Body of pancreas (tissue), 4 donors: ENCODE results near the gene GPHB5. TPM values are rescaled to one million over a fixed set of nuclear protein-coding genes. Genes with fewer than 3 reads are reported as not detected.
A peak's percentile ranks its signal among the peaks of the same experiment; 100 is the strongest.
"Not testable (repeated sequence)": the region's sequence is repeated elsewhere in the genome, so short reads cannot be mapped to it uniquely, and the experiment has no call there.

ENCODE experiments used
- ATAC-seq: fragments of 150-250 bp; one replicate; pipeline ENCODE4 v1.9.1; 2016
- DNase-seq, 4 donors: peaks; one replicate each; pipeline ENCODE4 v3.0.0-alpha.2; 2019
- H3K27ac ChIP-seq, 4 donors: fragments of 200-600 bp; sonication (generic); 1 replicate in 3 of 4; 2 replicates in 1 of 4; pipeline versions ENCODE4 v1.5.1 to v1.6.1; 2016 to 2019; ENCODE audit warnings: mild to moderate bottlenecking in 1 of 4, mixed read lengths in 1 of 4, moderate library complexity in 1 of 4
- H3K27me3 ChIP-seq, 2 donors: fragments of 200-600 bp; sonication (generic); one replicate each; pipeline ENCODE4 v1.6.0; 2016; ENCODE audit warnings: mild to moderate bottlenecking in 1 of 2
- H3K36me3 ChIP-seq, 2 donors: fragments of 200-600 bp; sonication (generic); replicated peaks in 1 of 2; 2 replicates each; pipeline ENCODE4 v1.5.1; 2016; ENCODE audit warnings: low read depth in 2 of 2; ENCODE audit not compliant: insufficient read depth in 1 of 2
- H3K4me1 ChIP-seq: fragments of 200-600 bp; sonication (generic); one replicate; pipeline ENCODE4 v1.6.0; 2016
- H3K4me3 ChIP-seq, 2 donors: fragments of 200-600 bp; sonication (generic); 1 replicate in 1 of 2; 2 replicates in 1 of 2; pipeline ENCODE4 v1.5.1; 2016 to 2019
- H3K9me3 ChIP-seq, 3 donors: fragments of 200-600 bp; sonication (generic); 1 replicate in 2 of 3; 2 replicates in 1 of 3; pipeline ENCODE4 v1.5.1; 2016
- POLR2A ChIP-seq, 3 donors: fragments of 450-650 bp; IDR thresholded peaks; one replicate each; pipeline ENCODE4 v1.6.1; 2016; ENCODE audit warnings: antibody characterized with exemption in 3 of 3, mild to moderate bottlenecking in 2 of 3
- WGBS, 2 donors: methylation state at CpG; one replicate each; pipeline ENCODE4 v1.1.5; 2017; 5-methylcytosine and 5-hydroxymethylcytosine counted together
- intact Hi-C: fragments of 100-400 bp; cut with DNase I; formaldehyde crosslinking; loops from one replicate; pipeline ENCODE4 v1.15.1; 2023
- total RNA-seq, 2 donors: library from RNA; depleted of rRNA; stranded (reverse); fragments of >200 nt; gene quantifications; one replicate each; pipeline ENCODE4 v1.1.0, GENCODE V29; 2016
- TF ChIP-seq, protein P1 (sequence below), 7 experiments: fragments of 450-650 bp in 4 of 7; fragments of 200-600 bp in 3 of 7; sonication (generic) in 3 of 7; IDR thresholded peaks; one replicate each; pipeline ENCODE4 v1.5.1; 2016 to 2019; ENCODE audit warnings: antibody characterized with exemption in 7 of 7

The GPHB5 gene
- total RNA-seq, 2 donors from 2014 or later: not detected

GRCh38 chr14:63283884-63284248, 34.9 kb downstream of the GPHB5 start:
- intact Hi-C loops: no loop called here
- H3K27ac ChIP-seq: no peak overlapping the region
- no peak overlapping the region for H3K4me3 ChIP-seq
- H3K27me3 ChIP-seq: no peaks in the 10 kb centered on the region
- DNase-seq: no peak
- no peaks in the 10 kb centered on the region for H3K9me3 ChIP-seq
- no peak for TF ChIP-seq POLR2A (IDR thresholded peaks at IDR 0.05)
- TF ChIP-seq, protein P1, sequence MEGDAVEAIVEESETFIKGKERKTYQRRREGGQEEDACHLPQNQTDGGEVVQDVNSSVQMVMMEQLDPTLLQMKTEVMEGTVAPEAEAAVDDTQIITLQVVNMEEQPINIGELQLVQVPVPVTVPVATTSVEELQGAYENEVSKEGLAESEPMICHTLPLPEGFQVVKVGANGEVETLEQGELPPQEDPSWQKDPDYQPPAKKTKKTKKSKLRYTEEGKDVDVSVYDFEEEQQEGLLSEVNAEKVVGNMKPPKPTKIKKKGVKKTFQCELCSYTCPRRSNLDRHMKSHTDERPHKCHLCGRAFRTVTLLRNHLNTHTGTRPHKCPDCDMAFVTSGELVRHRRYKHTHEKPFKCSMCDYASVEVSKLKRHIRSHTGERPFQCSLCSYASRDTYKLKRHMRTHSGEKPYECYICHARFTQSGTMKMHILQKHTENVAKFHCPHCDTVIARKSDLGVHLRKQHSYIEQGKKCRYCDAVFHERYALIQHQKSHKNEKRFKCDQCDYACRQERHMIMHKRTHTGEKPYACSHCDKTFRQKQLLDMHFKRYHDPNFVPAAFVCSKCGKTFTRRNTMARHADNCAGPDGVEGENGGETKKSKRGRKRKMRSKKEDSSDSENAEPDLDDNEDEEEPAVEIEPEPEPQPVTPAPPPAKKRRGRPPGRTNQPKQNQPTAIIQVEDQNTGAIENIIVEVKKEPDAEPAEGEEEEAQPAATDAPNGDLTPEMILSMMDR (IDR thresholded peaks at IDR 0.05): no peak
- no peaks in the 10 kb centered on the region for H3K36me3 ChIP-seq
- peaks cover 9% of the 10 kb centered on the region for H3K4me1 ChIP-seq
- ATAC-seq: no peak
- WGBS, 2 donors: 86 to 89% methylated on average over 7 of the region's 7 CpGs

GRCh38 chr14:63282997-63283883, 35.5 kb downstream of the GPHB5 start:
- TF ChIP-seq POLR2A (IDR thresholded peaks at IDR 0.05): no peak
- TF ChIP-seq, protein P1 (IDR thresholded peaks at IDR 0.05): no peak
- no peak overlapping the region for H3K4me3 ChIP-seq
- peaks cover 9% of the 10 kb centered on the region for H3K4me1 ChIP-seq
- no peak for ATAC-seq
- no peak overlapping the region for H3K27ac ChIP-seq
- H3K27me3 ChIP-seq: no peaks in the 10 kb centered on the region
- WGBS, 2 donors: 70 to 74% methylated on average over 8 of the region's 8 CpGs
- no peaks in the 10 kb centered on the region for H3K36me3 ChIP-seq
- DNase-seq: no peak
- intact Hi-C loops: no loop called here
- H3K9me3 ChIP-seq: no peaks in the 10 kb centered on the region

DNA sequence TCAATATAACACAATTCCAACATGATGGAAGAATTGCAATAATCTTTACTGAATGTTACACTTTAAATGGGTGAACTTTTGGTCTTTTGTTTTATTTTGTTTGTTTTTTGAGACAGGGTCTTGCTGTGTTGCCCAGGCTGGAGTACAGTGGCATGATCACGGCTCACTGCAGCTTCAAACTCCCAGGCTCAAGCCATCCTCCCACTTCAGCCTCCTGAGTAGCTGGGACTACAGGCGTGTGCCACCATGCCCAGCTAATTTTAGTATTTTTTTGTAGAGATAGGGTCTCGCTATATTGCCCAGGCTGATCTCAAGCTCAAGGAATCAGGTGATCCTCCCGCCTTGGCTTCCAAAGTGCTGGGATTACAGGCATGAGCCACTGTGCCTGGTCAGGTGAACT, 38.8 kb downstream of the GPHB5 start:
- H3K36me3 ChIP-seq, H3K9me3 ChIP-seq, DNase-seq, intact Hi-C loops, H3K4me3 ChIP-seq, ATAC-seq, H3K27me3 ChIP-seq, H3K27ac ChIP-seq, H3K4me1 ChIP-seq: not testable (repeated sequence)
- 80 to 88% methylated on average over 4 of the region's 4 CpGs for WGBS, 2 donors

DNA sequence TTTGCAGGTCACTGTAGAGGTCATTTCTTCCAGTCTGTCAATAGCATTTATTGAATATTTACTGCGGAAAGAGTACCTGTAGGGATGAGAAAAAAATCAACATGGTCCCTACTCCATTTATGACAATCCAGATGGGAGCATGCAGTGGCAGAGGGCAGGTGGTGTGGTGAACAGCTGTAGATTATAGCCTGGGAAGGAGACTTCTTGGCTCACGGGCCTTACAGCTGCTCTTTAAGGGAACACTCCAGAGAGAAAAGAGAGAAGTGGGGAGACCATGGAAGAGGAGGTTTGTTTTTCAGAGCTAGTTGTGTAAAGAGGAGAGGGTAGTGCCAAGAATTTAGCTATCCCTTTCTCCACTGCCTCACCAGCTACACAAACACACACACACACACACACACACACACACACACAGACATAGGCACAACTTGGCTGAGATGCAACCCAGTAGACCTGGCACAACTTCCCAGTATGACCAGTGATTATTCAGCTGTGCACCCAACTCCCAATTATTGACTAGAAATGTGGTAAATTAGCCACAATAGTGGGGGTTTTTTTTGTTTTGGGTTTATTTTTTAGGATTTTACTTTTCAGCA, 41.0 kb downstream of the GPHB5 start:
- 37 to 49% methylated on average over 2 of the region's 2 CpGs for WGBS, 2 donors
- intact Hi-C loops: no loop called here
- TF ChIP-seq, protein P1 (IDR thresholded peaks at IDR 0.05): no peak
- no peak for TF ChIP-seq POLR2A (IDR thresholded peaks at IDR 0.05)
- H3K9me3 ChIP-seq: no peaks in the 10 kb centered on the region
- H3K27me3 ChIP-seq: no peaks in the 10 kb centered on the region
- H3K27ac ChIP-seq: no peak overlapping the region
- no peak for ATAC-seq
- H3K36me3 ChIP-seq: no peaks in the 10 kb centered on the region
- no peaks in the 10 kb centered on the region for H3K4me1 ChIP-seq
- H3K4me3 ChIP-seq: no peak overlapping the region
- DNase-seq: no peak

- ATAC-seq: peak; percentile 30
- TF ChIP-seq, protein P1 (IDR thresholded peaks at IDR 0.05): peak; percentile 18 to 87 (median 86)
- TF ChIP-seq POLR2A (IDR thresholded peaks at IDR 0.05): no peak
- no peaks in the 10 kb centered on the region for H3K36me3 ChIP-seq
- H3K9me3 ChIP-seq: no peaks in the 10 kb centered on the region
- H3K4me3 ChIP-seq: no peak overlapping the region
- peak in 1 of 4 donors; percentile 14 for DNase-seq
- whole genome bisulfite sequencing, 2 donors: 35 to 38% methylated on average over 5 of the region's 5 CpGs
- no peaks in the 10 kb centered on the region for H3K27me3 ChIP-seq
- no peak overlapping the region for H3K27ac ChIP-seq
- intact Hi-C loops: no loop called here
- no peaks in the 10 kb centered on the region for H3K4me1 ChIP-seq
Measured at GRCh38 chr14:63276492-63277342, 42.0 kb downstream of the GPHB5 start.
